Lower leg skin (tissue), 4 donors: ENCODE results near the gene DOCK9. TPM values are rescaled to one million over a fixed set of nuclear protein-coding genes. Genes with fewer than 3 reads are reported as not detected.
"Not testable (repeated sequence)": the region's sequence is repeated elsewhere in the genome, so short reads cannot be mapped to it uniquely, and the experiment has no call there.

Experiments
- DNase-seq, 2 donors: peaks; one replicate each; pipeline ENCODE4 v3.0.0-alpha.2; 2019; ENCODE audit warnings: low spot score in 2 of 2
- H3K4me3 ChIP-seq: fragments of 200-600 bp; sonication (generic); 2 replicates; pipeline ENCODE4 v1.5.1; 2017; ENCODE audit warnings: mild to moderate bottlenecking, low read depth; ENCODE audit not compliant: poor library complexity, severe bottlenecking
- CTCF ChIP-seq, 3 donors: fragments of 450-650 bp; IDR thresholded peaks; one replicate each; pipeline ENCODE4 v1.5.1; 2016; ENCODE audit warnings: antibody characterized with exemption in 3 of 3, mild to moderate bottlenecking in 3 of 3, moderate library complexity in 2 of 3
- POLR2A ChIP-seq, 2 donors: fragments of 450-650 bp; IDR thresholded peaks; one replicate each; pipeline ENCODE4 v1.6.1; 2016 to 2017; ENCODE audit warnings: antibody characterized with exemption in 2 of 2, mild to moderate bottlenecking in 1 of 2, moderate library complexity in 1 of 2
- WGBS, 2 donors: methylation state at CpG; one replicate each; pipeline ENCODE4 v1.1.5; 2018; 5-methylcytosine and 5-hydroxymethylcytosine counted together
- intact Hi-C: fragments of 100-400 bp; cut with DNase I; formaldehyde crosslinking; loops from one replicate; pipeline ENCODE4 v1.15.0; 2023; ENCODE audit warnings: low total_unique reads
- total RNA-seq, 4 donors: library from RNA; depleted of rRNA; stranded (reverse); fragments of >200 nt; gene quantifications; one replicate each; pipeline ENCODE4 v1.1.0, GENCODE V29; 2016

The DOCK9 gene
- total RNA-seq, 4 donors from 2014 or later = 189 to 292 (median 271) TPM

GRCh38 chr13:98820300-98820699, 157.6 kb downstream of the DOCK9 start:
- no peak for DNase-seq
- no peak overlapping the region for H3K4me3 ChIP-seq
- intact Hi-C loops = no loop called here
- 93% methylated on average over 3 of the region's 3 CpGs for WGBS, 2 donors
- TF ChIP-seq CTCF (IDR thresholded peaks at IDR 0.05) (no peak), POLR2A (IDR thresholded peaks at IDR 0.05) (no peak)

GRCh38 chr13:98819382-98820010, 158.4 kb downstream of the DOCK9 start:
- 92 to 95% methylated on average over 6 of the region's 6 CpGs for WGBS, 2 donors
- no peak for DNase-seq
- H3K4me3 ChIP-seq = no peak overlapping the region
- TF ChIP-seq POLR2A (IDR thresholded peaks at IDR 0.05) (no peak), CTCF (IDR thresholded peaks at IDR 0.05) (no peak)
- intact Hi-C loops = no loop called here

GRCh38 chr13:98816406-98816805, 161.5 kb downstream of the DOCK9 start:
- no peak overlapping the region for H3K4me3 ChIP-seq
- intact Hi-C loops = no loop called here
- DNase-seq = no peak
- no peak for TF ChIP-seq POLR2A (IDR thresholded peaks at IDR 0.05)
- TF ChIP-seq CTCF (IDR thresholded peaks at IDR 0.05) = no peak
- WGBS, 2 donors = 92 to 97% methylated on average over 12 of the region's 12 CpGs

GRCh38 chr13:98813993-98814392, 163.9 kb downstream of the DOCK9 start:
- WGBS, 2 donors = 85 to 90% methylated on average over 3 of the region's 3 CpGs
- no peak for DNase-seq
- TF ChIP-seq CTCF (IDR thresholded peaks at IDR 0.05) (no peak), POLR2A (IDR thresholded peaks at IDR 0.05) (no peak)
- intact Hi-C loops = no loop called here
- no peak overlapping the region for H3K4me3 ChIP-seq

DNA sequence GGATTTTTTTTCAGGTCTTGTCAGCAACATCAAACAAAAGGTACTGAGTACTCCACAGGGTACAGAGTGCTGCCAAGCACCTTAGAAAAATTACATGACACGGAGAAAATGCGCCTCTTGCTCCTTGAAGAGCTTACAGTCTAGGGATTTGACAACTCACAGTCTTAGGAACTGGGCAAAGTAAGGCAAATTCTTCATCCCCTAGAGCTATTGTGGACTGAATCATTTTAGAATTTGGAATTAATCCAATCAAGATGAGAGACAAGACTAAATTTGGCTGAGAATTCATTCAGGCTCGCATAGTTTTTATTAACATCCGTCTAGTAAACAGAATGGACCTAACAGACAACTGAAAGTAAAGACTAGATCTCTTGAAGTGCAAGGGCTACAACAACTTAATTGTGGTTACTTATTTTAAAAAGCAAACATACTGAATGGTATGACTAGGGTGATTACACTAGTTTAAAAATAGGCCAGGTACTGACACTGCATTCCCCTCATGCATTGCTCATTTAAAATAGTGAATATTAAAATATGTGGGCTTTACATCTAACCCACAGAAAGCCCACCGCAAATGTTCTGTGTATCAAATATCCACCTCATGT, 165.6 kb downstream of the DOCK9 start:
- DNase-seq, H3K4me3 ChIP-seq, intact Hi-C loops: not testable (repeated sequence)
- WGBS, 2 donors = 54 to 56% methylated on average over 3 of the region's 5 CpGs

DNA sequence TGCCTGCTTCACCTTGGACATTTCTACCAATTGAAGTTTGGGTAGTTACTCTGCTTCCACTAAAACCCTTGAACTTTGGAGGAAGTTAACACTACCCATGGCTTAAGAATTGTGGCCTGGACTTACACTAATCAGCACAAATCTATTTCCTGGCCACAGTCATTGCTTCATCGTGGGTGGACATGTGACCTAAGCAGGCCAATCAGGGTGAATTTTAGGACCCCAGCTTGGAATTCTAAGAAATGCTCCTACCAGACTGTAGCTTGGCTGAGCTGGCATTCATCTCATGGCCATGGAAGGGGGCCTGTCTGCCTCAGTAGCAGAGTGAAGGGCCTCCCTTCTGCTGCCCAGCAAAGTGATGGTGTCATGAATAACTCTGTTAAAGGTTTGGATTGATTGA, 167.1 kb downstream of the DOCK9 start:
- DNase-seq = no peak
- 54 to 59% methylated on average over 1 of the region's 1 CpG for WGBS, 2 donors
- H3K4me3 ChIP-seq = no peak overlapping the region
- intact Hi-C loops = no loop called here
- TF ChIP-seq CTCF (IDR thresholded peaks at IDR 0.05) (no peak), POLR2A (IDR thresholded peaks at IDR 0.05) (no peak)
